RKO (cell line): ENCODE results near the gene ILKAP.
"Not testable (repeated sequence)": the region's sequence is repeated elsewhere in the genome, so short reads cannot be mapped to it uniquely, and the experiment has no call there.

ENCODE experiments used
- DNase-seq: peaks from one replicate; pipeline ENCODE4 v3.0.0-alpha.2; 2016; ENCODE audit warnings: low spot score

Gene ILKAP

GRCh38 chr2:238202326-238203093, 985 bp downstream of the ILKAP start:
- DNase-seq = peak; percentile 45

- no peak for DNase-seq
Observed at GRCh38 chr2:238190445-238190844, 13.1 kb downstream of the ILKAP start.

GRCh38 chr2:238187618-238188548, 15.6 kb downstream of the ILKAP start:
- no peak for DNase-seq

- no peak for DNase-seq
Observed at GRCh38 chr2:238183821-238184220, 19.7 kb downstream of the ILKAP start.

GRCh38 chr2:238182362-238182761, 21.1 kb downstream of the ILKAP start:
- DNase-seq = no peak

GRCh38 chr2:238180554-238180953, 22.9 kb downstream of the ILKAP start:
- DNase-seq = no peak

- DNase-seq = no peak
Observed at GRCh38 chr2:238176613-238177012, 26.9 kb downstream of the ILKAP start.

GRCh38 chr2:238174701-238175100, 28.8 kb downstream of the ILKAP start:
- DNase-seq = no peak

- no peak for DNase-seq
Observed at GRCh38 chr2:238174291-238174690, 29.2 kb downstream of the ILKAP start.

- DNase-seq = no peak
Observed at GRCh38 chr2:238173692-238174091, 29.8 kb downstream of the ILKAP start.

GRCh38 chr2:238172439-238172838, 31.1 kb downstream of the ILKAP start:
- DNase-seq = no peak

- DNase-seq = no peak
Observed at GRCh38 chr2:238171575-238172187, 31.8 kb downstream of the ILKAP start.

- DNase-seq = not testable (repeated sequence)
Observed at GRCh38 chr2:238171072-238171431, 32.4 kb downstream of the ILKAP start.

- no peak for DNase-seq
Observed at GRCh38 chr2:238170386-238171071, 33.0 kb downstream of the ILKAP start.

GRCh38 chr2:238169708-238170251, 33.7 kb downstream of the ILKAP start:
- peak; percentile 97 for DNase-seq

- peak; percentile 62 for DNase-seq
Observed at GRCh38 chr2:238169048-238169707, 34.3 kb downstream of the ILKAP start.

GRCh38 chr2:238168196-238169047, 35.1 kb downstream of the ILKAP start:
- DNase-seq = no peak

- DNase-seq = no peak
Observed at GRCh38 chr2:238167761-238168160, 35.7 kb downstream of the ILKAP start.

- DNase-seq = no peak
Observed at GRCh38 chr2:238167344-238167715, 36.2 kb downstream of the ILKAP start.
